Stimulated activated CD8-positive, alpha-beta memory T cell treated with anti-CD3 and anti-CD28 coated beads, Interleukin-12 subunit alpha, Interleukin-12 subunit beta, amount 100 ng/mL, for 24 hours (primary cell): ENCODE results near the gene LCN15.

Experiments
- DNase-seq: peaks from one replicate; pipeline ENCODE4 v3.0.0-alpha.2; 2020; ENCODE audit errors: extremely low read depth

LCN15 gene

GRCh38 chr9:136740971-136741882 lies 23.1 kb downstream of the LCN15 start:
- no peak for DNase-seq

GRCh38 chr9:136740491-136740890 lies 23.8 kb downstream of the LCN15 start:
- DNase-seq: no peak

- DNase-seq: no peak
Measured at GRCh38 chr9:136740069-136740468, 24.2 kb downstream of the LCN15 start.

GRCh38 chr9:136739509-136739908 lies 24.8 kb downstream of the LCN15 start:
- no peak for DNase-seq

GRCh38 chr9:136738960-136739359 lies 25.4 kb downstream of the LCN15 start:
- no peak for DNase-seq

- no peak for DNase-seq
Measured at GRCh38 chr9:136735812-136736480, 28.4 kb downstream of the LCN15 start.

- DNase-seq: no peak
Measured at GRCh38 chr9:136734837-136735496, 29.4 kb downstream of the LCN15 start.

- no peak for DNase-seq
Measured at GRCh38 chr9:136733611-136734010, 30.7 kb downstream of the LCN15 start.

GRCh38 chr9:136732444-136733178 lies 31.7 kb downstream of the LCN15 start:
- DNase-seq: no peak

GRCh38 chr9:136729926-136730325 lies 34.4 kb downstream of the LCN15 start:
- no peak for DNase-seq

- DNase-seq: no peak
Measured at GRCh38 chr9:136729144-136729543, 35.2 kb downstream of the LCN15 start.

- no peak for DNase-seq
Measured at GRCh38 chr9:136728548-136729123, 35.7 kb downstream of the LCN15 start.

- peak; percentile 70 for DNase-seq
Measured at GRCh38 chr9:136728080-136728547, 36.2 kb downstream of the LCN15 start.

GRCh38 chr9:136726631-136727191 lies 37.6 kb downstream of the LCN15 start:
- DNase-seq: no peak

- DNase-seq: no peak
Measured at GRCh38 chr9:136726118-136726517, 38.2 kb downstream of the LCN15 start.

- no peak for DNase-seq
Measured at GRCh38 chr9:136725612-136726011, 38.7 kb downstream of the LCN15 start.

GRCh38 chr9:136724772-136725171 lies 39.5 kb downstream of the LCN15 start:
- DNase-seq: no peak

- DNase-seq: no peak
Measured at GRCh38 chr9:136723989-136724388, 40.3 kb downstream of the LCN15 start.

GRCh38 chr9:136723362-136723976 lies 40.8 kb downstream of the LCN15 start:
- no peak for DNase-seq

GRCh38 chr9:136722969-136723356 lies 41.4 kb downstream of the LCN15 start:
- DNase-seq: no peak
